ENCODE measurements around the gene OOEP.

Gene OOEP

DNA sequence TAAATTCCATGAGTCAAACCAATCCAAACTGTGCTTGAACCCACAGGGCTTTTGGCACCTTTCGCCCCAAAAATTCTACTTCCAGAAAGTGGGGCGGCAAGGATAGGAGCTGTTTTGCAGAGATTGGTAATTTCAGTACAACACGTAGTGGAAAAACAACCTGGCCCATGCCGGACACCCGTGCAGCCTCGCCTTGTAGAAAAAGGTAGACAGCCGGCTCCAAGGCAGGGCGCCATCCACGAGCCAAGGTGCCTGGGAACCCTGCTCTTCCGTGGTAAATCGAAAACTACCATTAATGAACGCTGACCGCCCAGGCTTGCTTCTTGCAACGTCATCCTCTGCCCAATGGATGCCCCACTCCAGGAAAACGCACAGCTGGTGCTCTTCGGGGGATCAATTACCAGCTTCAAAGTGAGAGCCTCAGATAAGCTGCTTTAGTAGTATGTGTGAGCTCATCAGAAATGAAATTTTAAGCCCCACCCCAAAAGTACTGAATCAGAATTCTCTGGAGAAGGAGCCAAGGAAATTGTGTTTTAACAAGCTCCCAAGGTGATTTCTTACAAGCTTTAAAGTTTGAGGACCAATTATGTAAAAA, 1.8 kb downstream of the OOEP start:
- no peak overlapping the region for H2AFZ ChIP-seq (ENCODE audit: low read depth, low read length)
- no peaks in the 10 kb centered on the region for H3K4me1 ChIP-seq (ENCODE audit: insufficient read depth, low read length)
- H3K79me2 ChIP-seq (ENCODE audit: insufficient read depth, low read length): no peaks in the 10 kb centered on the region
- no peak overlapping the region for H3K4me3 ChIP-seq (ENCODE audit: low read depth in 1 of 2, low read length in 2 of 2)
- H3K9me3 ChIP-seq (ENCODE audit: insufficient read depth, low read length, severe bottlenecking): peaks cover 8% of the 10 kb centered on the region
- DNase-seq (no peak), ATAC-seq (ENCODE audit: insufficient read depth, low read depth) (no peak)
- H3K9ac ChIP-seq (ENCODE audit: low read depth, low read length): no peak overlapping the region
- H4K20me1 ChIP-seq (ENCODE audit: insufficient read depth, low read length): no peaks in the 10 kb centered on the region
- no peaks in the 10 kb centered on the region for H3K27me3 ChIP-seq (ENCODE audit: insufficient read depth, low read length, poor library complexity)
- no peak overlapping the region for H3K27ac ChIP-seq (ENCODE audit: low read length)
- TF ChIP-seq CTCF (IDR thresholded peaks at IDR 0.05; ENCODE audit: borderline replicate concordance, extremely low read depth, low read length, poor library complexity, severe bottlenecking) (no peak), EZH2 (IDR thresholded peaks at IDR 0.05; ENCODE audit: borderline replicate concordance, low read depth, low read length, severe bottlenecking) (no peak)
- no peak overlapping the region for H3K4me2 ChIP-seq (ENCODE audit: insufficient read depth, low read length)
- no peaks in the 10 kb centered on the region for H3K36me3 ChIP-seq (ENCODE audit: insufficient read depth, low read length)

DNA sequence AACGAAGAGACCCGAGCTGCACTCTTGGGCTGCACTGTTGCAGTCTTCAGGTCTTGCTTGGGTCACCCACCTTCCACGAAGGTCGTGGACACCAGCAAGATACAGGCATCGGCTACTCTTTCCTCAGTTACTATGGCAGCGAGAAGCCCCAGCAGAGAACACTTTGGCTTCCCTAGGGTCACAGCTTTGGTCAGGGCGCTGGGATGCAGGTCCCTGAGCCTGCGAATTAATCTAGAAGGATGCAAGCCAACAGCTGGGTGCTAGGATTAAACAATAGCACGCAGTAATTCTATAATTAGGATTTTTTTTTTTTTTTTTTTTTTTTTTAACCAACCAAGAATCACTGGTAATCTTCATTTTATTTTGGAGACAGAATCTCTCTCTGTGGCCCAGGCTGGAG, 5.1 kb downstream of the OOEP start:
- H3K4me1 ChIP-seq (ENCODE audit: insufficient read depth, low read length): no peaks in the 10 kb centered on the region
- H4K20me1 ChIP-seq (ENCODE audit: insufficient read depth, low read length): no peaks in the 10 kb centered on the region
- H3K9me3 ChIP-seq (ENCODE audit: insufficient read depth, low read length, severe bottlenecking): no peaks in the 10 kb centered on the region
- H3K4me2 ChIP-seq (ENCODE audit: insufficient read depth, low read length): no peak overlapping the region
- no peaks in the 10 kb centered on the region for H3K36me3 ChIP-seq (ENCODE audit: insufficient read depth, low read length)
- no peaks in the 10 kb centered on the region for H3K27me3 ChIP-seq (ENCODE audit: insufficient read depth, low read length, poor library complexity)
- H2AFZ ChIP-seq (ENCODE audit: low read depth, low read length): no peak overlapping the region
- no peak overlapping the region for H3K4me3 ChIP-seq (ENCODE audit: low read depth in 1 of 2, low read length in 2 of 2)
- H3K27ac ChIP-seq (ENCODE audit: low read length): no peak overlapping the region
- TF ChIP-seq CTCF (IDR thresholded peaks at IDR 0.05; ENCODE audit: borderline replicate concordance, extremely low read depth, low read length, poor library complexity, severe bottlenecking) (no peak), EZH2 (IDR thresholded peaks at IDR 0.05; ENCODE audit: borderline replicate concordance, low read depth, low read length, severe bottlenecking) (no peak)
- DNase-seq (no peak), ATAC-seq (ENCODE audit: insufficient read depth, low read depth) (no peak)
- H3K9ac ChIP-seq (ENCODE audit: low read depth, low read length): no peak overlapping the region
- no peaks in the 10 kb centered on the region for H3K79me2 ChIP-seq (ENCODE audit: insufficient read depth, low read length)

- Histone ChIP-seq H3K27me3 (ENCODE audit: insufficient read depth, low read length, poor library complexity) (no peaks in the 10 kb centered on the region), H3K36me3 (ENCODE audit: insufficient read depth, low read length) (no peaks in the 10 kb centered on the region), H3K4me3 (ENCODE audit: low read depth in 1 of 2, low read length in 2 of 2) (no peak overlapping the region), H3K27ac (ENCODE audit: low read length) (no peak overlapping the region), H4K20me1 (ENCODE audit: insufficient read depth, low read length) (no peaks in the 10 kb centered on the region), H3K79me2 (ENCODE audit: insufficient read depth, low read length) (no peaks in the 10 kb centered on the region), H3K9ac (ENCODE audit: low read depth, low read length) (no peak overlapping the region), H3K4me1 (ENCODE audit: insufficient read depth, low read length) (no peaks in the 10 kb centered on the region), H3K4me2 (ENCODE audit: insufficient read depth, low read length) (no peak overlapping the region), H2AFZ (ENCODE audit: low read depth, low read length) (no peak overlapping the region), H3K9me3 (ENCODE audit: insufficient read depth, low read length, severe bottlenecking) (no peaks in the 10 kb centered on the region)
- DNase-seq (no peak), ATAC-seq (ENCODE audit: insufficient read depth, low read depth) (no peak)
- TF ChIP-seq EZH2 (IDR thresholded peaks at IDR 0.05; ENCODE audit: borderline replicate concordance, low read depth, low read length, severe bottlenecking): no peak
Measured at GRCh38 chr6:73364121-73364520, 5.6 kb downstream of the OOEP start.

DNA sequence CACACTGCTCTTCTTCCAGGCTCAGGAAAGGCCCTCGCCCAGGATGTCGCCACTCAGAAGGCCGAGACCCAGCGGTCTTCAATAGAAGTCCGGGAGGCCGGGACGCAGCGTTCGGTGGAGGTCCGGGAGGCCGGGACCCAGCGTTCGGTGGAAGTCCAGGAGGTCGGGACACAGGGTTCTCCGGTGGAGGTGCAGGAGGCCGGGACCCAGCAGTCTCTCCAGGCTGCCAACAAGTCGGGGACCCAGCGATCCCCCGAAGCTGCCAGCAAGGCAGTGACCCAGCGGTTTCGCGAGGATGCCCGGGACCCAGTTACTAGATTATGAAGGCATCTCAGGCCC, 6.2 kb downstream of the OOEP start:
- Histone ChIP-seq H4K20me1 (ENCODE audit: insufficient read depth, low read length) (no peaks in the 10 kb centered on the region), H3K4me2 (ENCODE audit: insufficient read depth, low read length) (no peak overlapping the region), H3K27ac (ENCODE audit: low read length) (no peak overlapping the region), H3K4me1 (ENCODE audit: insufficient read depth, low read length) (no peaks in the 10 kb centered on the region), H3K79me2 (ENCODE audit: insufficient read depth, low read length) (no peaks in the 10 kb centered on the region), H3K9ac (ENCODE audit: low read depth, low read length) (no peak overlapping the region), H2AFZ (ENCODE audit: low read depth, low read length) (no peak overlapping the region), H3K36me3 (ENCODE audit: insufficient read depth, low read length) (no peaks in the 10 kb centered on the region), H3K9me3 (ENCODE audit: insufficient read depth, low read length, severe bottlenecking) (no peaks in the 10 kb centered on the region), H3K27me3 (ENCODE audit: insufficient read depth, low read length, poor library complexity) (no peaks in the 10 kb centered on the region), H3K4me3 (ENCODE audit: low read depth in 1 of 2, low read length in 2 of 2) (no peak overlapping the region)
- no peak for ATAC-seq (ENCODE audit: insufficient read depth, low read depth)
- no peak for TF ChIP-seq CTCF (IDR thresholded peaks at IDR 0.05; ENCODE audit: borderline replicate concordance, extremely low read depth, low read length, poor library complexity, severe bottlenecking)
- no peak for TF ChIP-seq EZH2 (IDR thresholded peaks at IDR 0.05; ENCODE audit: borderline replicate concordance, low read depth, low read length, severe bottlenecking)
- DNase-seq: no peak

All from DND-41 (cell line).